ENCODE measurements around the gene ETV5. TPM values are rescaled to one million over a fixed set of nuclear protein-coding genes. Genes with fewer than 3 reads are reported as not detected.

Gene ETV5
- total and polyA plus RNA-seq, 10 of the 15 experiments (the other 5 are each of a cell fraction or from before 2014, with no cell fraction given): 5.0 to 18.4 (median 7.4) TPM

GRCh38 chr3:186110975-186111974, 2.4 kb upstream of the ETV5 start (continued):
- no peak; a peak in 1 of 4 replicates for TF ChIP-seq ETV6 (conservative IDR thresholded peaks at IDR 0.05 in 1 of 2, IDR thresholded peaks at IDR 0.05 in 1 of 2; ENCODE audit: borderline replicate concordance in 1 of 2, low read depth in 1 of 2)
- TF ChIP-seq SUPT20H (IDR thresholded peaks at IDR 0.05; ENCODE audit: borderline replicate concordance, control insufficient read depth, low read depth, low read length): no peak
- TF ChIP-seq SREBF1 (IDR thresholded peaks at IDR 0.05; ENCODE audit: low read length): no peak
- no peak for TF ChIP-seq PKNOX1 (IDR thresholded peaks at IDR 0.05)
- TF ChIP-seq JUND (IDR thresholded peaks at IDR 0.05; ENCODE audit: low read depth, low read length): no peak
- TF ChIP-seq POLR2AphosphoS5 (IDR thresholded peaks at IDR 0.05; ENCODE audit: low read length): no peak
- no peak for TF ChIP-seq PAX8 (IDR thresholded peaks at IDR 0.05)
- TF ChIP-seq PAX5 (IDR thresholded peaks at IDR 0.05; ENCODE audit: borderline replicate concordance, low read depth, low read length): no peak
- TF ChIP-seq BMI1 (IDR thresholded peaks at IDR 0.05; ENCODE audit: borderline replicate concordance): no peak
- TF ChIP-seq BCL3 (IDR thresholded peaks at IDR 0.05; ENCODE audit: borderline replicate concordance, insufficient read depth, low read depth, low read length, poor library complexity, severe bottlenecking): peak; percentile 72
- TF ChIP-seq CTCF (IDR thresholded peaks at IDR 0.05 in 2 of 3, conservative IDR thresholded peaks at IDR 0.05 in 1 of 3; ENCODE audit: control insufficient read depth in 2 of 3, extremely low read depth in 1 of 3, insufficient read depth in 1 of 3, low read depth in 3 of 3, low read length in 3 of 3): no peak
- TF ChIP-seq RAD21 (IDR thresholded peaks at IDR 0.05; ENCODE audit: insufficient read depth, low read depth, low read length): no peak
- TF ChIP-seq BCL11A (IDR thresholded peaks at IDR 0.05; ENCODE audit: low read depth, low read length): peak; percentile 92; the same call in 1 of the 2 replicates
- no peak for TF ChIP-seq MYB (IDR thresholded peaks at IDR 0.05; ENCODE audit: borderline replicate concordance, low read depth, low read length)
- TF ChIP-seq SRF (IDR thresholded peaks at IDR 0.05; ENCODE audit: low read depth in 2 of 2, low read length in 2 of 2): peak in 1 of 2 experiments; percentile 86; a peak in 2 of 4 replicates
- TF ChIP-seq ZNF592 (IDR thresholded peaks at IDR 0.05): no peak
- no peak for TF ChIP-seq IRF5 (IDR thresholded peaks at IDR 0.05; ENCODE audit: borderline replicate concordance)

Measured in GM12878 (cell line).